Measurements from ENCODE around the gene SSBP4. TPM values are rescaled to one million over a fixed set of nuclear protein-coding genes. Genes with fewer than 3 reads are reported as not detected.
"Not testable (repeated sequence)": the region's sequence is repeated elsewhere in the genome, so short reads cannot be mapped to it uniquely, and the experiment has no call there.

SSBP4 gene
- polyA plus RNA-seq, 1 donor: 135 TPM

DNA sequence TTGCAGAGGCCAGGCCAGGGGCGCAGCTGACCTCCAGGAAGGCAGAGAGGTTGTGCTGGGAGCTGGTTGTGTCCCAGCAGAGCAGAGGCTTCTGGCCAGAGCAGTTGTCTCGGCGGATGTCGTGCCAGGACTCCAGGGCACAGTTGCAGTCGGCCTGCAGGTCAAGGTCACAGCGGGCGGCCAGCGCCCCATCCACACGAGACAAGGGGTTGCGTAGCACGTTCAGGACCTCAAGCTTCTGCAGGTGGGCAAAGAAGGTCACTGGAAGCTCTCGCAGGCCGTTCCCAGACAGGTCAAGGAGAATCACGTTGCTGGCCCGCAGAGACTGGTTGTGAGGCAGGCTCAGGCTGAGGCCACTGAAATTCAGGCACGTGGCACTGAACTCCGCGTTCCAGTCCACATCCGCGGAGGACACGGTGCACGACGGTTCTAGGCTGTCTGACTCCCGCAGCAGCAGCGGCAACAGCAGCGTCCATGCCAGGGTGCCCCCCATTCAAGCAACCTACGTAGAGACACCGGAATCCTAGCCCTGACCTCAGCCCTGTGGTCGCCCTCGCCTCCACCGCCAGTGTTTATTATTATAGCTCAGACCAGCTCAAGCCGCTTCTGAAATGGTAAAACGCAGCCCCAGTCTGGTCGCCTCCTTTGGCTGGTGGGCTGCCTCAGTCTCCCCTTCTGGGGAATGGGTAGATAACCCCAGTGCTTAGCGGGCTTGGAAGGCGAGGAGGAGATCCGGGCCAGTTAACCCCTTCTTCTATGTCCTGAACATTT lies 22.5 kb upstream of the SSBP4 start:
- DNase-seq: no peak

GRCh38 chr19:18397242-18398202 lies 21.7 kb upstream of the SSBP4 start, which contains the start of gene LRRC25:
Gene LRRC25 (minus strand): TSS chr19:18397622. CDS start chr19:18396963, 659 bp downstream.
- DNase-seq: no peak

GRCh38 chr19:18399008-18399407 lies 20.2 kb upstream of the SSBP4 start:
- no peak for DNase-seq

- DNase-seq: peak; percentile 83
Observed at GRCh38 chr19:18401580-18402112, 17.6 kb upstream of the SSBP4 start.

GRCh38 chr19:18402455-18403248 lies 16.5 kb upstream of the SSBP4 start:
- DNase-seq: not testable (repeated sequence)

DNA sequence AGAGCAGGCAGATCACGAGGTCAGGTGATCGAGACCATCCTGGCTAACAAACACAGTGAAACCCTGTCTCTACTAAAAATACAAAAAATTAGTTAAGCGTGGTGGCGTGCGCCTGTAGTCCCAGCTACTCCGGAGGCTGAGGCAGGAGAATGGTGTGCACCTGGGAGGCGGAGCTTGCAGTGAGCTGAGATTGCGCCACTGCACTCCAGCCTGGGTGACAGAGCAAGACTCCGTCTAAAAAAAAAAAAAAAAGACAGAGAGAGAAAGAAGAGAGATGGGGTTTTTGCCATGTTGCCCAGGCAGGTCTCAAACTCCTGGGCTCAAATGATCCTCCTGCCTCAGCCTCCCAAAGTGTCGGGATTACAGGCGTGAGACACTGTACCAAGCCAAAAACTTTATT lies 13.4 kb upstream of the SSBP4 start:
- not testable (repeated sequence) for DNase-seq

DNA sequence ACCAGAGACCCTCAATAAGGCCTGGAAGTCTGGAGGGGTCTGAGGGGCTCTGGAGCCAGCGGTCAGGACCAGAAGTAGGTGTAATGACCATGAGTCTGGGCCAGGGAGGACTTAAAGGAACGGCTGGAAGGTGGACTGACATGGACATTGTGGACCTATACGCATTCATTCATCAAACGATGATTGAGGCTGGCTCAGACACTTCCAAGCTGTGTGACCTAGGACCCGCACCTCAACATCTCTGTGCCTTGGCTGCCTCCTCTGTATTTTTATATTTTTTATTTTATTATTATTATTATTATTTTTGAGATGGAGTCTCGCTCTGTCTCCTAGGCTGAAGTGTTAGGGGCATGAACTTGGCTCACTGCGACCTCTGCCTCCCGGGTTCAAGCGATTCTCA lies 12.4 kb upstream of the SSBP4 start:
- no peak for DNase-seq

GRCh38 chr19:18408053-18408476 lies 11.1 kb upstream of the SSBP4 start:
- no peak for DNase-seq

DNA sequence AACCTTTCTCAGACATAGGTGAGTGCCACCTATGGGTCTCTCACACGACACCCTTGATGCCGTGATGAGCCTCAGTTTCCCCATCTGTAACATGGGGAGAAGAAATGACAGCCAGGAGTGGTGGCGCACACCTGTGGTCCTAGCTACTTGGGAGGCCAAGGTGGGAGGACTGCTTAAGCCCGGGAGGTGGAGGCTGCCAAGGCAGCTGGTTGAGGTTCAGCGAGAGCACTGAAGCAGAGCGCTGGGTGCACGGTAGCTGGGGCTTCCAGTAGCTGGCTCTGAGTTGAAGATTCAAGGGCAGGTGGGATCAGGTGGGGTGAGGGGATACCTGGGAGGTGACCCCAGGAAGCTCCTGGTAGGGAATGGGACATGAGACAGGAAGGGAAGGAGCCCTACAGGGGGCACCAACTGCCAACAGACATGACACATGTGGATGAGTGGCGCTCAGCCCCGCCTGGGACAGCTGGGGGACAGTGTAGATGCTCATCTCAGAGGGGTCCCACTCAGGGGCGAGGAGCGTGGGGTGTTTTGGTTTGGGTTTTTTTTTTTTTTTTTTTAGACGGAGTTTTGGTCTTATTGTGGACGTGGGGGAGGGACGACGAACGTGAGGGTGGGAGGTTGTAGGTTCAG lies 6.5 kb upstream of the SSBP4 start:
- DNase-seq: no peak

DNA sequence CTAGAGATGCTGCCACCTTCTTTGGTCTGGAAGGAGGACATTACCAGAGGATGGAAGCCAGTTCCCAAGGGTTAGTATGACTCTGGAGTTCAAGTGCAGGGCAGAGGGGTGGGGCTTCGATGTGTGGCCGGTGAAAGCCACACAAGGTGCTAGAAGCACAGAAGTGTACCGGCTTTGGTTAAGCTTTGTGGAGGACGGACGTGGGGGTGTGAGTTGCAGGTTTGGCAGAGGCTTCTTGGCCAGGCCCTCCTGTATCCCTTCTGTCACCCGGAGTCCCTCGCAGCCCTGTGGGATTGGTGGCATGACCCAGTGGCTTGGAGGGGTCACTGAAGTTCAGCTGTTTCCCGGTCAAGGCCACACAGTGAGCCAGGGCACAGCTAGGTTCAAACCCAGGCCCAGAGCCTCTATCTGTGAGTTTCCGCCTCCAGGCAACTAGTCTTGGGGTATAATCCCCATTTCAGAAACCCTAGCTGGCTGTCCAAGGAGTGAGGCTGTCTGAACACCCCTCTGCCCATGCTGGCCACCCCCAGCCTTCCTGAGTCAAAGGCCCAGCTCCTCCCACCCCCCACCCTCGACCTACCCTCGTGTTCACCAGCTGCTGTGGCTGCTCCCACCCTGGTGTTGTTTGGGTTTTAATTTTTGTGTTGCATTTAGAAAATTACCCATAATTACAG lies 4.6 kb upstream of the SSBP4 start:
- DNase-seq: no peak

DNA sequence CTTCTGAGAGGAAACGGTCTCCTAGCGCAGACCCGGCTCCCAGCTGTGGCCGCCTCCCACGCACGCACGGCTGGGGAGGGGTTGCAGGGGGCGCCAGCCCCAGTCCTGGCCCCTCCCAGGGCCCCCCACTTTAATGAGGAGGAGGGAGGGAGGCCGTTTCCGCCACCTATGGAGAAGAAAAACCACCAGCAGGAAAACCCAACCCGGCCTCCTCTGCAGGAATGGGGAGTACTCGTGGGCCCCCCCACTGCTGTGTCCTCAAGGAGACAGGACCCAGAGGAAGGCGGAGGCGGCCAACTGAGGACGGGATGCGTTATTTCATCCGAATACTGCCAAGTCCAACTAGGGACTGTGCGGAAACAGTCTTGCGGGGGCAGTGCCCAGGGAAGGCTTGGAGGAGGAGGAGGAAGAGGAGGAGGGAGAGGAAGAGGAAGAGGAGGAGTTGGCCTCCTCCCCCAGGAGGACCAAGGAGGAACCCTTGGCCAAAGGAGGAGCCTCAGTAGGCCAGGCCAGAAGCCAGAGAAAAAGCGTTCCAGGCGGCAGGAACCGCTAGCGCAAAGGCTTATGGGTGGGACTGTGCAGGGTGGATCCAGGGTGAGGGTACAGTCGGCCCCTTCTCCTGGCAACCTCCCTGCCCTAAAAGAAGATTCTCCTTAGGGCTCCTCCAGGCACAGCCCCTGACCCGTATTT lies 3.9 kb upstream of the SSBP4 start:
- peak; percentile 85 for DNase-seq

GRCh38 chr19:18416778-18417249 lies 2.4 kb upstream of the SSBP4 start:
- DNase-seq: peak; percentile 94

DNA sequence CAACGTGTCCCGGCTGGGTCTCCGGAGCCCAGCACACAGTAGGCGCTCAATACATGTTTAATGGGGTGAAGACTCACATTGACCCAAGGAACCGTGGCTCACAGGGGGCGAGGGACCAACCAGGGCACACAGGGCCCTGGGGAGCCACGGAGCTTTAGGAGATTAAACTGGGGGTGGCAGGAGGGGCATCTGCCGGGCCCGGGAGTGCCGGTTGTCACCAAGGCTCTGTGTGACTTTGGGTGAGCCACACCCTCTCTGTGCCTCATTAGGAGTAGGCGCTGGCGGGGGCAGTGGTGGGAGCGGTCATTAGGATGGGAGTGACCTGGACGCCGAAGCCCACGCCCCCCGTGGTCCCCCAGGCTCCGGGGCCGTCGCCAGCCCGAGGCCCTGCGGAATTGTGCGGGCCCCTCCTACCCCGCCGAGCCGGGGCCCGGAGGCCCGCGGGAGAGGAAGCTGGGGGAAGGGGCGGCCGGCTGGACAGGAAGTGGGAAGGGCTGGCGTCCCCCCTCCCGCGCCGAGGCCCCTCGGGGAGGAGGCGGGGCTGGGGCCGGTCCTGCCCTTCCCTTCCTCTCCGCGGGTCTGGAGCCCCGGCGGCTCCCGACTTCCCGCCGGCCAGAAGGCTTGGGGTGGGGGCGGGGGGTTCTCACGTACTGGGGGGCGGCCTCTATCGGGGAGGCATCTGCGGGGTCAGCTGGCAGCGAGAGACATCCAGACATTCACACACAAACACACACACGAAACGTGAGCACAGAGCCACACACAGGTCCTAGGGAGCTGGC lies 1.8 kb upstream of the SSBP4 start:
- DNase-seq: peak; percentile 91

GRCh38 chr19:18418029-18418482 lies 1.1 kb upstream of the SSBP4 start:
- DNase-seq: peak; percentile 67

DNA sequence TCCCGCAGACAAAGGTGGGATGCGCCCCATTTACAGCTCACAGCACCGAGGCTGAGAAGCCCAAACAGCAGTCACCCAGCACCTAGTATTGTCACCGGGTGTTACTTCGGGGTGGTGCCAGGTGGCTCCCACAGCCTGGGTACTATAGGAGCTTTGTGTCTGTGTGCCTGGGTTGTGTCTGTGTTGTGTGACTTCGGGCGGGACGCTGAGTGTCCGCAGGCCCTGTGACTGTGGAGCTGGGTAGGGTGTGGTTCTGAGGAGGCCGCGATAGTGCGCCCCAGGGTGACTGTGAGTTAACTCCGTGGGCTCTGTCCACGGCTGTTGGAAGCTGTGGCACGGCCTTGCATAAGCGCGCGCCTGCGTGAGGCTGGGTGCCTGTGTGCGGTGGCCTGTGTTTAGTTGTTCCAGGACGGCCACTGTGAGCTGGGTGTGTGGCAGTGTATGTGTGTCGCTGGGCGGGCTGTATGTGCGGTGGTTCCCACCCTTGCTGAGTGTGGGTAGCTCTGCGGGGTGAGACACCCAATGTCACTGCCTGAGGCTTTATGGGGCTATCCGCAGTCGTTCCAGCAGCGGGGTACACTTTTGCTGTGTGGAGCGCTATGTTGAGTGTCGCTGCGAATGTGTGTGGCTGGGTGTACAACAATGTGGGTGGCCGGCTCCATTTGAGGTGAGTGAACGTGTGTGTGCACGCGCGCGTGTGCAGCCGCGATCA lies 559 bp upstream of the SSBP4 start:
- DNase-seq: no peak

DNA sequence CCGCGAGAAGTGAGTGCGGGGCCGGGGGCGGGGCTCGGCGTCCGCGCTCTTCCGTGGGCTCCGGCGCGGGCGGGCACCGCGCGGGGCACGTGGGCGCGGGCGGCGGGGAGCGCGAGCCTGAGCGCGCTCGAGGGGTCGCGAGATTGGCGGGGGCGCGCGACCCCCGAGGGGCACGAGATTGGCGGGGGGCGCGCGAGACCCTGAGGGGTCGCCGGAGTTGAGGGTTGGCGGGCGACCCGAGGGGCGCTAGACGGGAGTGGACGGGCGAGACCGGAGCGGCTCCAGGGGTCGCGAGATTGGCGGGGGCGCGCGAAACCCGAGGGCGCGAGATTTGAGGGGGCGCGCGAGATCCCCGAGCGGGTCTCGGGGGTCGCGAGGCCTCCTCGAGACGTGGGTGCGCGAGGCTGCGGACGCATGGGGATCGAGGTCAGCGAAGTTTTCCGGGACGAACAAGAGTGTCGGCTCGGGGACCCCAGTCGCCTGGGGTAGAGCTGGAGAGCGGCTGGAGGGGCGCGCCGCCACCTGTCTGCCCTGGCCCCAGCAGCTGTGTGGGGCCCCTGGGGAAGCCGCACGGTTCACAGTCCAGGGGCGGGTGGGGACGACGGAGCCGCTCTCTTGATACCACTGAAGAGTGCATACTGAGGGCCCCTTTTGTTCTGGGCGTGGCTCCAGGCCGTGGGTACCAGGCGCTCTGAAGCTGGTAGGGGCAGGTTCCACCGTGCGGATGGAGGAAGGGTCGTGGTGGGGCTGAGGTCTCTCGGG lies 682 bp downstream of the SSBP4 start:
- DNase-seq: no peak

- DNase-seq: no peak
Observed at GRCh38 chr19:18420930-18421329, 1.7 kb downstream of the SSBP4 start.

DNA sequence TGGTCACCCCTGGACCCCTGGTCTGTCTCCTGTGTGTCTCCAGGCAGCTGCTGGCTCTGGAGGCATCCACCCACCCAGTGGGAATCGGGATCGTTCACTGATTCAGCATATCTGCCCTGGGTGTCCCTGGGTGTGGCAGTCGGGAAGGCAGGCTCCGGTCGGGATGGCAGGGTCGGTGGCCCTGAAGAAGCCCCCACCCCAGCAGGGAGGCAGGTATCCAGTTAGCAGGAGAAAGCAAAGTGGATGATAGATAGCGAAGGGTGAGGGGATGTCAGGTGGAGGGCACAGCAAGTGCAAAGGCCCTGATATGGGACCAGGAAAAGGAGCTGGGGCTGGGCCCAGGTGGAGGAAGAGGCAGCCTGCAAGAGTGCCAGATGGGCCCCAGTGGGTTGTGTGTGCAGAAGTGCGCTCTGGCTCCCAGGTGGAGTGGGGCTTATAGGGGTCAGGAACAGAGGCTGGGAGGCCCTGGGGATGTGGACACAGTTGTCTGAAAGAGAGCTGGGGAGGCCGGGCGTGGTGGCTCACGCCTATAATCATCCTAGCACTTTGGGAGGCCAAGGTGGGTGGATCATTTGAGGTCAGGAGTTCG lies 2.3 kb downstream of the SSBP4 start:
- DNase-seq: no peak
